Lower leg skin (tissue), 3 donors: ENCODE data around the gene KRTAP5-8.

ENCODE experiments used
- CTCF ChIP-seq, 3 donors: fragments of 450-650 bp; IDR thresholded peaks; one replicate each; pipeline ENCODE4 v1.5.1; 2016; ENCODE audit warnings: antibody characterized with exemption in 3 of 3, mild to moderate bottlenecking in 3 of 3, moderate library complexity in 2 of 3
- POLR2A ChIP-seq, 2 donors: fragments of 450-650 bp; IDR thresholded peaks; one replicate each; pipeline ENCODE4 v1.6.1; 2016 to 2017; ENCODE audit warnings: antibody characterized with exemption in 2 of 2, mild to moderate bottlenecking in 1 of 2, moderate library complexity in 1 of 2

GRCh38 chr11:71502871-71503435 lies 34.9 kb upstream of the KRTAP5-8 start:
- no peak for TF ChIP-seq POLR2A (IDR thresholded peaks at IDR 0.05)
- TF ChIP-seq CTCF (IDR thresholded peaks at IDR 0.05), result no peak
